ENCODE data around the gene PRKX.
"Not testable (repeated sequence)": the region's sequence is repeated elsewhere in the genome, so short reads cannot be mapped to it uniquely, and the experiment has no call there.

The PRKX gene

DNA sequence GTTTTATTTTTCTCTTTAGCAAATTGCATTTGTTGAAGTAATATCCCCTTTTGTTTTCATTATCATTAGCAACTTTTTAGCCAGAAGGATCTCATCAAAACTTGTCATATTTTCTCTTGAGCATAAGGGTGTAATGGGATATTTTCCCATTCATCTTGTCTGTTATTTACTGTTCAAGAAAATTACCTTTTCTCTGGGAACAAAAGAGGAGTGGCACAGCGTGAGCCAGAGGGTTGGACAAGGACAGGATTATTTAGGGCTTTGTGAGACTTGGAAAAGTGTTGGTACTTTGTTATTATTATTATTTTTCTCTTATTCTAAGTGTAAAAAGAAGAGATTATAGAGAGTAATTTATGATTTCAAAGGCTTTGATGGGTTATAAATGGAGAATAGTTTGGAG is 135.9 kb downstream of the PRKX start:
- DNase-seq (ENCODE audit: low spot score) = no peak
- in situ Hi-C loops (cut with MboI; ENCODE audit: low pct_unique_long_range_greater_than_20kb, low sequenced_read_pairs, unreplicated experiment) = no loop called here

DNA sequence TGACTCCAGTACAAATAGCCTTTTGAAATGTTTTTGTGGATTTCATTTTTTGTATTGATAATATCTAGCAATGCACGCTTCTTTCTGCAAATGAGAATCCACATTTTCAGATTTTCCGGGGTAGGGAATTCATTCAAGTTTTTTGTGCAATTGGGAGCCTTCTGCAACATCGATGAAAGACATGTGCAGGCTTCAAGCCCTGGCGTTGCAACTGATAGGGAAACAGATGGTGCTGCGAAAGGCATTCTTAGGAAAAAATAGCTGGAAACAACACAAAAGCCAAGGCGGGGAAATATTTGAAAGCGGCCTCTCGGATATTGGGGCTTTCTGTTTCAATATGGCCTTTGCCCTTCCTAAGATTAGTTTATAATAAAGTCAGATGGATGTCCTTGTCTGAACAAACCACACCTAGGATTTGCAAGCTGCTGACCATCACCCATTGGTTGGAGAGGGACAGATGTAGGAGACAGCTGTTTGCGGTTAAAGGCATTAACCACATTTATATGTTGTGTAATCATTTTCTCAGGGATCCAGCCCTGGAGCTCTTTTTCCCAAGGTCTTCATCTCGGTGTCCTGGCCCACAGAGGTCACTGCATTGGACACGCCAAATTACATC is 136.5 kb downstream of the PRKX start:
- TF ChIP-seq, protein P1, sequence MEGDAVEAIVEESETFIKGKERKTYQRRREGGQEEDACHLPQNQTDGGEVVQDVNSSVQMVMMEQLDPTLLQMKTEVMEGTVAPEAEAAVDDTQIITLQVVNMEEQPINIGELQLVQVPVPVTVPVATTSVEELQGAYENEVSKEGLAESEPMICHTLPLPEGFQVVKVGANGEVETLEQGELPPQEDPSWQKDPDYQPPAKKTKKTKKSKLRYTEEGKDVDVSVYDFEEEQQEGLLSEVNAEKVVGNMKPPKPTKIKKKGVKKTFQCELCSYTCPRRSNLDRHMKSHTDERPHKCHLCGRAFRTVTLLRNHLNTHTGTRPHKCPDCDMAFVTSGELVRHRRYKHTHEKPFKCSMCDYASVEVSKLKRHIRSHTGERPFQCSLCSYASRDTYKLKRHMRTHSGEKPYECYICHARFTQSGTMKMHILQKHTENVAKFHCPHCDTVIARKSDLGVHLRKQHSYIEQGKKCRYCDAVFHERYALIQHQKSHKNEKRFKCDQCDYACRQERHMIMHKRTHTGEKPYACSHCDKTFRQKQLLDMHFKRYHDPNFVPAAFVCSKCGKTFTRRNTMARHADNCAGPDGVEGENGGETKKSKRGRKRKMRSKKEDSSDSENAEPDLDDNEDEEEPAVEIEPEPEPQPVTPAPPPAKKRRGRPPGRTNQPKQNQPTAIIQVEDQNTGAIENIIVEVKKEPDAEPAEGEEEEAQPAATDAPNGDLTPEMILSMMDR (IDR thresholded peaks at IDR 0.05; ENCODE audit: extremely low read depth, insufficient read depth, missing control alignments) = no peak
- in situ Hi-C loops (cut with MboI; ENCODE audit: low pct_unique_long_range_greater_than_20kb, low sequenced_read_pairs, unreplicated experiment) = no loop called here
- no peak for DNase-seq (ENCODE audit: low spot score)

More for the DNA sequence above, 135.9 kb downstream of the PRKX start:
- TF ChIP-seq, protein P1 (IDR thresholded peaks at IDR 0.05; ENCODE audit: extremely low read depth, insufficient read depth, missing control alignments) = no peak

DNA sequence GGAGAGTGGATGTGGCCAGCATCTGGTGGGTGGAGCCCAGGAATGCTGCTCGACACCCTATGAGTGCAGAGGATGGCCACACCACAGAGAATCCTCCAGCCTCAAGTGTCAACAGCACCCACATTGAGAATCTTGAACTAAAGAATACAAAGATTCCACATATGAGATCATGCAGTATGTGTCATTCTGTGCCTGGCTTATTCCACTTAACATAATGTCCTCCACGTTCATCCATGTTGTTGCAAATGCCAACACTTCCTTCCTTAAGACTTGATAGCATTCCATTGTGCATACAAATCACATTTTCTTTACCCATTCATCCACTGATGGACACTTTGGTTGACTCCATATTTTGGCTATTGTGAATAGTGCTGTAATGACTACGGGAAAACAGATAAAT is 145.8 kb downstream of the PRKX start:
- in situ Hi-C loops (cut with MboI; ENCODE audit: low pct_unique_long_range_greater_than_20kb, low sequenced_read_pairs, unreplicated experiment) = no loop called here
- TF ChIP-seq, protein P1 (IDR thresholded peaks at IDR 0.05; ENCODE audit: extremely low read depth, insufficient read depth, missing control alignments) = no peak
- DNase-seq (ENCODE audit: low spot score) = no peak

DNA sequence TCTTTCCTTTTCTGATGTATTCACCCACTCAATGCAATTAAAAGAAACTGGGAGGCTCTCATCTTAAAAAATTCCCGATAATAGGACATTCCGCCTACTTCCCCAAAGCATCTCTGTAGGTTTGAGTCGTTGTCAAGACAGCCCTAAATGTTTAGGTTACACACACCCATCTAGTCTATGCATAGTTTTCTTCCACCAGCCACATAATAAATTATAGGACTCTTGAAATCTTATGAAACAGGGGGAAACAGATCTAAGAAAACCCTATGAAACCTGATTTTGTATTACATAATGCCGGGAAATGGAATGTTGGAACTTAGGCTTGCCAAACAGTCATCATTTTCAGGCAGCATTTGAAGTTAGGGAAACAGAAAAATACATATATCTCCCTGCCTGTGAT is 150.0 kb downstream of the PRKX start:
- in situ Hi-C loops (cut with MboI; ENCODE audit: low pct_unique_long_range_greater_than_20kb, low sequenced_read_pairs, unreplicated experiment) = no loop called here
- TF ChIP-seq, protein P1 (IDR thresholded peaks at IDR 0.05; ENCODE audit: extremely low read depth, insufficient read depth, missing control alignments) = no peak
- DNase-seq (ENCODE audit: low spot score) = no peak

DNA sequence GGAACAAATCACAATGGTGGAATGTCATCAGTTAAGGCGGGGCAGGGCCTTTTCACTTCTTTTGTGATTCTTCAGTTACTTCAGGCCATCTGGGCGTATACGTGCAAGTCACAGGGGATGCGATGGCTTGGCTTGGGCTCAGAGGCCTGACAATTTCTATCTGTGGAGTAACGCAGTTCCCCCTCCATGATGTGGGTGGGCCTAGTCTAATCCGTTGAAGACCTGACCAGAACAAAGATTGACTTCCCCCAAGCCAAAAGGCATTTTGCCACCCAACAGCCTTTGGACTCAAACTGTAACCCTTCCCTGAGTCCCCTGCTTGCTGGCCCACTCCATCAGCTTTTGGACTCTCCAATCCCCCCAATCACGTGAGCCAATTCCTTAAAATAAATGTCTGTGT is 153.4 kb downstream of the PRKX start:
- DNase-seq (ENCODE audit: low spot score); in situ Hi-C loops (cut with MboI; ENCODE audit: low pct_unique_long_range_greater_than_20kb, low sequenced_read_pairs, unreplicated experiment): not testable (repeated sequence)

Measured in GM13977 (cell line).